HG03432 (cell line): ENCODE measurements around the gene VPS37C.
A peak's percentile ranks its signal among the peaks of the same experiment; 100 is the strongest.

Experiments
- ATAC-seq: cut with Tn5 transposase; IDR thresholded peaks from one replicate; pipeline ENCODE4 v1.9.1; 2021; ENCODE audit warnings: mild to moderate bottlenecking, moderate library complexity; ENCODE audit not compliant: unreplicated experiment

The VPS37C gene

GRCh38 chr11:61134801-61135257 is 26.4 kb downstream of the VPS37C start:
- no peak for ATAC-seq

- ATAC-seq = no peak
These were observed 27.1 kb downstream of the VPS37C start for GRCh38 chr11:61133956-61134662.

DNA sequence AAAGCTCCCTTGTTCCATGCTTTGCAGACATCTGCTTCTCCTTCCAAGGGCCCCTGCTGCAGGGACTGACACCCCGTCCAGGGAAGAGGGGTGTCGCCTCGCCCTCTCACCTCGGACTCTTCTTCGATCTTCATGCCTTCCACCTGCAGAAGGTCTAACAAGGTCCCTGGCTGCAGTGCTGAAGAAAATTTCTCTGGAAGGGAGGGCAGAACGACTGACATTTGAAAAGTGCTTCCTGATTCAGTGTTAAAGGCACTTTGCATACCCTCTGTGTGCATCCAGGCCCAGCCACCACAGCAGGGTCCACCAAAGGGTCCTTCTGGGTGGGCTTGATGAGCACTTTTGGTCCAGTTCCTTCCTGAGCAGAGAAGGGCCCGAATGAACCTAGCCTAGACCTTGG is 28.1 kb downstream of the VPS37C start:
- no peak for ATAC-seq

GRCh38 chr11:61132646-61133045 is 28.6 kb downstream of the VPS37C start:
- ATAC-seq = no peak

GRCh38 chr11:61131998-61132555 is 29.1 kb downstream of the VPS37C start:
- no peak for ATAC-seq

- ATAC-seq = no peak
These were observed 29.6 kb downstream of the VPS37C start for GRCh38 chr11:61131586-61131985.

GRCh38 chr11:61131186-61131585 is 30.0 kb downstream of the VPS37C start:
- no peak for ATAC-seq

DNA sequence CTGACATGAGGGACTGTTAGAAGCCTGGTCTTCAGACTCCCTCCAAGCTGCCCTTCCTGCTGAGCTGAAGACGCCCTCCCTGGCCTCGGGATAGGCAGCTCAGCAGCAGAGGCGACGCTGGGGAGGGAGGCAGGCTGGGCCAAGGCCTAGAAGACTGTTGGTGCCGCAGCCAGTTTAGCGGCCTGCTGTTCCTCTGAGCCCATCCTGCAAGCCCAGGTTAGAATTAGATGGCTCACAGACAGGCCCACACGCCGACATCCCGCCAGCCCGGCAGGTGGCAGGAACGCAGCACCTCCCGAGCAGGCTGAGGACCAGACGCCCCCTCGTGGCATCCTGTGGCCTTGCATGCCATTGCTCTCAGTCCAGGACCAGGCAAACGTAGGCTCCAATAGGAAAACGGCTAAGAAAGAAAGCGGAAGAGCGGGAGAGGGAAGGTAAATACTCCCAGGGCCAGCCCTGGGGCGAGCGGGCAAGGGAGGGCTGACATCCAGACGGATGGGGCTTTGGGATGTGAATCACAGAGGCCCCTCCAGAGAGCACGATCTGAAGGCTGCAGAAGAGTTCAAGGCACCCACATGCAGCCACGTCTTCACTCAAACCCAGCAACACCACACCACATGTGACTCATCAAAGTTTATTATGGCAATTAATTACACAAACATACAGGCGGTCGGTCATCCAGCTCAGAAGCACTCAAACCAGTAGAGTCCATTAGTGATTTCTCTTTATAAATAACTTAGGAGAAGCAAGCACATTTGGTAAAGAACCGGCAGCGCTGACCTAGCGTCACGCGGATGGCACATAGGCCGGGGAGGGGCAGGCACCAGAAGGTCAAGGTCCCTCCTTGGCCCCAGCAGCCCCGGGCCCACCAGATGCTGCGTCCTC is 31.3 kb downstream of the VPS37C start:
- ATAC-seq = peak; percentile 85

DNA sequence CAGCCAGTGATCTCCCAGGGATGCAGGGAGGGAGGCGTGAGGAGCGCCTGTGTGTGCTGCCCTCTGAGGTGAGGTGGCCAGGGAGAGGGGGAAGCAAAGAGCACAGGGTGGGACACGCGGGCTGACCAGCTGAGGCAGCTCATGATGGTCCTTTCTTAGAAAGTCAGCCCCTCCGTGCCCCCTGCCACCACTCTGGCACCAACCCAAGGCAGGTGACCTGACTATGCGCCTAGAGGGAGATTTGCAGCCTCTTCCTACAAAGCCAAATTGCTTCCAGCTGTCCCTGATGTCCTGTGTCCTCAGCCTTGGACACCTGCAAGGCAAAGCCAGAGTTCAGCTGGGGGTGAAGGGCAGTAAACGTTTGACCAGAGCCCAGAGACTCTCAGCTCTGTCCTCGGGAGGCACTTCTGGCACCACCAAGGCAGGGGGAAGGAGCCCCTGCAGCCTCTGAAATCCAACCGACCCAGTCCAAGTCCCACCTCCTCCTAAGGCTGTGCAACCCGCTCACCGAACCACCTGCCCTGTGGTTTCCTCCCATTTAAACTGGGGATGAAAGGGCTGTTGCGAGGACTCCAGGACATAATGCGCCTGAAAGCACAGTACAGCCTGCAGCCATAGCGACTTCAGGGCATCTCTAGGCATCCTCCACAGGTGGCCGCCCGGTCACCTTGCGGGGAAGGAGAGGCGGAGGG is 32.1 kb downstream of the VPS37C start:
- ATAC-seq = no peak

DNA sequence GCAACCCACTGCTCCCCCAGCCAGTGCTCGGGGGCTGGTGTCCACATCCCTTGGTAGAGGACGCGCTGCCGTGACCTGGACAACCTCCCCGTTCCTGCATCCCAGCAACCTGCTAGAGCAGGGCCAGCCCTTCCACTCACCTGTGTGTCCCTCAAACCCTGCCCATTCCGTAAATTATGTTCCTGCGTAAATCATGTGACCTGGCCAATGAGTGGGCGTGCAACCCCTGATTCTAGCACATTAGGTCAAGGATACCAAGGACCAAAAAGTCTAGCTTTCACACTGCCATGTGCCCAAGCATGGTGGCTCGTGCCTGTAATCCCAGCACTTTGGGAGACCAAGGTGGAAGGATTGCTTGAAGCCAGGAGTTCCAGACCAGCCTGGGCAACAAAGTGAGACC is 33.2 kb downstream of the VPS37C start:
- no peak for ATAC-seq

DNA sequence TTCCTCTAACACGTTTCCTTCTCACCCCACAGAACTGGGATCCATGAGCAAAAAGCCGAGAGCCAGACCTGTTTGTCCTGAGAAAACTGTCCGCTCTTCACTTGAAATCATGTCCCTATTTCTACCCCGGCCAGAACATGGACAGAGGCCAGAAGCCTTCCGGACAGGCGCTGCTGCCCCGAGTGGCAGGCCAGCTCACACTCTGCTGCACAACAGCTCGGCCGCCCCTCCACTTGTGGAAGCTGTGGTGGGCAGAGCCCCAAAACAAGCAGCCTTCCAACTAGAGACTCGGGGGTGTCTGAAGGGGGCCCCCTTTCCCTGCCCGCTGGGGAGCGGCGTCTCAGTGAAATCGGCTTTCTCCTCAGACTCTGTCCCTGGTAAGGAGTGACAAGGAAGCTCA is 35.0 kb downstream of the VPS37C start:
- no peak for ATAC-seq

- ATAC-seq = no peak
These were observed 35.9 kb downstream of the VPS37C start for GRCh38 chr11:61125310-61125684.

DNA sequence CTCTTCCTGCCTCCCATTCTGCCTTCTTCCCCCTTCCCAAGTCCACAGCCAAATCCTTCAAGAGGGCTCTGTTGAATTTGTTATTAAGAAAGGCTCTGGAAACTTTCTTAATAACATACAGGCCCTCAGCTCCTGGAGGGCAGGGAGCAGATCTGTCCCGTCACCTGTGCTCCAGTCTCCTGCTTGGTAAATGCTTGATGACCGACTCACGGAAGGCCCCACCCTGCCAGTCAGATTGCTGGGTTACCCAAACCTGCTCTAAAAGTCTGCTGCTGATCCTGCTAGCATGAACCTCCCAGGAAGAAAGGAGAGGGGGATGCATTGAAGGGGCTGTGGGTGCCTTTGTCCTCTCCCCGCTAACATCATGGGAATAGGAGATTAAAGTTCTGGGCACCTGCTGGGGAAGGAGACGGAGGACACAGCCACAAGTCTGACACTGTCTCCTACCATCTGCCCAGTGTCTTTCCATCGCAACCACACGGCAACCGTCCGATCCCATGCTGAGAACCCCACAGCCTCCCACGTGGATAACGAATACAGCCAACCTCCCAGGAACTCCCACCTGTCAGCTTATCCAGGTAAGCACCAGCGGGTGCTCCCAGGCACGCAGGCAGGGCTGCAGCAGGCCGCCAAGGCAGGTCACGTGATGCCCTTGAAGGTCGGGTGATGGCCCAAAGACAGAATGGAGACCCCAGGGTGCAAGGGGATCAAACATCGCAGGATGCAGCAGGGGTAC is 36.5 kb downstream of the VPS37C start:
- no peak for ATAC-seq

- ATAC-seq = no peak
These were observed 37.3 kb downstream of the VPS37C start for GRCh38 chr11:61123775-61124571.

GRCh38 chr11:61122761-61123160 is 38.5 kb downstream of the VPS37C start:
- no peak for ATAC-seq

DNA sequence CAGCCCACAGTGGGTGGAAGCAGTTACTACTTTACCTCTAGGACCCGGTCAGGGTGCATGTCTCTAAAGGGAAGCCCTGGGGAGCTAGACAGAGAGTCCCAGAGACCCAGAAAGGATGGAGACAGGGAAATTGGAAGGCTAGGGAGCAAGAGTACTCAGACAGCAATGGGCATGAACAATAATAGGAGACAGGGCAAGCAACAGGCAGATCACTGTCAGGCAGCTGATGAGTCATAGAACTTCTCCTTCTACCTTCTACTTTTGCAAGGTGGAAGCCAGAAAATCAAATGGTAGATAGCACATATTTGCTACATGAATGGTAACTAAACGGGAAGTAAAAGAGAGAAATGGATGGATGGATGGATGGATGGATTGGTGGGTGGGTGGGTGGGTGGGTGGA is 39.3 kb downstream of the VPS37C start:
- no peak for ATAC-seq

DNA sequence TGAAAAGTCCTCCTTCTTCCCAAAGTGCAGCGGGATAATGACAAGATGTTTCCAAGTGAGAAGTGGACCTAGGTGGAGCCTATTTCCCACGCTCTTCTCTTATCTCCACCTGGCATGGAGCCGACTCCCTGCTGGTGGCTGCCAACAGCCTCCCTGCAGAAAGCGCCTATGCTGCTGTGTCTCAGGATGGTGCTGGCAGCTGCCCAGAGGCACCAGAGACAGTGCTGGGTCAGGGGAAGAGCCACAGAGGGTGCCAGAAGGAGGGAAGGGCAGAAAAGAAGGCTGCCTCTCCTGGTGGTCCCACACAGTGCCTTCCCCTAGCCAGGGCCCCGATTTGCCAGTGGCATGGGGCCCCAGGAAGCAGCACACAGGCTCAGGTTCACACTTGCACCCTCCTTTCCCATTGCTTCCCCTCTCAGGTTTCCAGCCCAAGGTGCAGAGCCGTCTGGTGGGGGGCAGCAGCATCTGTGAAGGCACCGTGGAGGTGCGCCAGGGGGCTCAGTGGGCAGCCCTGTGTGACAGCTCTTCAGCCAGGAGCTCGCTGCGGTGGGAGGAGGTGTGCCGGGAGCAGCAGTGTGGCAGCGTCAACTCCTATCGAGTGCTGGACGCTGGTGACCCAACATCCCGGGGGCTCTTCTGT is 39.9 kb downstream of the VPS37C start:
- ATAC-seq = no peak

DNA sequence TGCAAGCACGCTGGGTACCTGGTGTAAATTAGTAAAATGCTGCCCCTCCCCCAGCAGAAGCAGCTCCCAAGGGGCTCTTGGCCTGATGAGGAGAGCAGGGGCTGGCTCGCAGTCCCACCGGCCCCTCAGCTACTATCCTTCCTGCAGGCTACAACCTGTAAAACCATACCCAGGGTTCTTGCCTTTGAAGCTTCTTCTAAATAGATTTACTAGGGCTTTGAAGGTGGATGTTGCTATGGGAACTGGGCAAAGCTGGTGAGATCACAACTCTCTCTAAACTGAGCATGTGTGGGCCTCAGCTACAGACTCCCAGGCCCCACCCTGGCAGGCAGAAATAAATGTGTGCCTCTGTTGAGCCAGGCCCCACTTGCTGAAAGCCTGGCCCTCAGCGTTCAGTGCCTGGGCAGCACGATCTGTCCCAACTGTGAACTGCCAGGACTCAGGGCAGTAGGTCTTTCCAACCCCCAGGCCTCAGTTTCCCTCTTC is 40.5 kb downstream of the VPS37C start:
- no peak for ATAC-seq

GRCh38 chr11:61120099-61120705 is 41.0 kb downstream of the VPS37C start:
- no peak for ATAC-seq
